Fibroblast of skin of left quadriceps (primary cell): ENCODE data around the gene ERAP2.

ENCODE experiments used
- DNase-seq, 2 experiments: peaks; one replicate each; pipeline ENCODE4 v3.0.0-alpha.2; 2013; ENCODE audit warnings: low read depth in 2 of 2

The ERAP2 gene

GRCh38 chr5:96931605-96932004 lies 55.3 kb downstream of the ERAP2 start:
- no peak for DNase-seq

GRCh38 chr5:96932026-96932425 lies 55.7 kb downstream of the ERAP2 start:
- no peak for DNase-seq

GRCh38 chr5:96933764-96934707 lies 57.7 kb downstream of the ERAP2 start:
- DNase-seq, result peak; percentile 12 to 26

- DNase-seq, result peak; percentile 89 to 90
Measured at GRCh38 chr5:96934708-96935558, 58.6 kb downstream of the ERAP2 start.

- peak; percentile 94 to 96 for DNase-seq
Measured at GRCh38 chr5:96935559-96936430, 59.5 kb downstream of the ERAP2 start, which contains the start of gene LNPEP. TSS of gene LNPEP (plus strand) at chr5:96936080. CDS start at chr5:96936156, 76 bp downstream.

GRCh38 chr5:96936431-96937320 lies 60.4 kb downstream of the ERAP2 start:
- DNase-seq, result no peak

GRCh38 chr5:96940586-96940985 lies 64.3 kb downstream of the ERAP2 start:
- DNase-seq, result no peak

- DNase-seq, result no peak
Measured at GRCh38 chr5:96941140-96941539, 64.8 kb downstream of the ERAP2 start.

GRCh38 chr5:96942078-96942477 lies 65.8 kb downstream of the ERAP2 start:
- no peak for DNase-seq

- DNase-seq, result peak; percentile 21 to 32
Measured at GRCh38 chr5:96942911-96943310, 66.6 kb downstream of the ERAP2 start.

- no peak for DNase-seq
Measured at GRCh38 chr5:96943799-96944198, 67.5 kb downstream of the ERAP2 start.

- DNase-seq, result no peak
Measured at GRCh38 chr5:96945144-96945897, 69.0 kb downstream of the ERAP2 start.

GRCh38 chr5:96946381-96946780 lies 70.1 kb downstream of the ERAP2 start:
- DNase-seq, result no peak

GRCh38 chr5:96952118-96952750 lies 75.9 kb downstream of the ERAP2 start:
- DNase-seq, result no peak

GRCh38 chr5:96952974-96953730 lies 76.9 kb downstream of the ERAP2 start:
- DNase-seq, result no peak

- no peak for DNase-seq
Measured at GRCh38 chr5:96957254-96958049, 81.2 kb downstream of the ERAP2 start.

- no peak for DNase-seq
Measured at GRCh38 chr5:96958977-96959376, 82.7 kb downstream of the ERAP2 start.

- DNase-seq, result no peak
Measured at GRCh38 chr5:96961053-96961452, 84.8 kb downstream of the ERAP2 start.
